B cell (primary cell): Measurements from ENCODE around the gene HAND2. TPM values are rescaled to one million over a fixed set of nuclear protein-coding genes. Genes with fewer than 3 reads are reported as not detected.

Experiments
- ATAC-seq: fragments of 200-7000 bp; cut with Tn5 transposase; one replicate; pipeline ENCODE4 v1.10.0; 2021; ENCODE audit warnings: low read depth, mild to moderate bottlenecking, moderate number of reproducible peaks, moderate library complexity
- CTCF ChIA-PET: fragments of 350-600 bp; sonication (Branson Sonifier 250); formaldehyde crosslinking; loops from one replicate; lab custom pipeline; 2021; ENCODE audit warnings: antibody characterized with exemption, inconsistent platforms; lab: Charles Lee
- POLR2A ChIA-PET: fragments of 350-600 bp; sonication (Branson Sonifier 250); formaldehyde crosslinking; loops from one replicate; lab custom pipeline; 2021; ENCODE audit warnings: antibody characterized with exemption; lab: Charles Lee
- DNase-seq: peaks from one replicate; pipeline ENCODE4 v3.0.0; 2013
- H2AFZ ChIP-seq: 2 replicates; pipeline ENCODE4 v1.6.1; 2012; ENCODE audit warnings: mild to moderate bottlenecking, low read depth, low read length; ENCODE audit not compliant: insufficient read depth, poor library complexity, severe bottlenecking
- H3K27ac ChIP-seq, 2 donors: 1 replicate in 1 of 2; 2 replicates in 1 of 2; pipeline ENCODE4 v1.5.1; 2012 to 2013; ENCODE audit warnings: low read length in 2 of 2, mild to moderate bottlenecking in 2 of 2, moderate library complexity in 1 of 2
- H3K27me3 ChIP-seq, 4 experiments: fragments of 200-600 bp in 1 of 4; sonication (generic) in 1 of 4; replicated peaks in 1 of 4; 1 replicate in 2 of 4; 2 replicates in 2 of 4; pipeline versions ENCODE4 v1.6.1 to v1.7.0; 2013 to 2016; ENCODE audit warnings: low read length in 3 of 4, mild to moderate bottlenecking in 2 of 4, mixed read lengths in 1 of 4, moderate library complexity in 1 of 4; ENCODE audit not compliant: insufficient read depth in 4 of 4, control insufficient read depth in 3 of 4; ENCODE audit errors: control extremely low read depth in 1 of 4
- H3K36me3 ChIP-seq, 2 experiments: replicated peaks in 1 of 2; 1 replicate in 1 of 2; 2 replicates in 1 of 2; pipeline versions ENCODE4 v1.6.1 to v1.7.1; 2013; ENCODE audit warnings: low read length in 1 of 2; ENCODE audit not compliant: insufficient read depth in 2 of 2, control insufficient read depth in 1 of 2; ENCODE audit errors: control extremely low read depth in 1 of 2, extremely low read depth in 1 of 2
- H3K4me1 ChIP-seq, 2 donors: fragments of 200-600 bp in 1 of 2; sonication (generic) in 1 of 2; 1 replicate in 1 of 2; 2 replicates in 1 of 2; pipeline versions ENCODE4 v1.5.1 to v1.6.1; 2013 to 2017; ENCODE audit warnings: low read length in 2 of 2; ENCODE audit not compliant: control insufficient read depth in 2 of 2, insufficient read depth in 2 of 2
- H3K4me2 ChIP-seq: replicated peaks from 2 replicates; pipeline ENCODE3; 2012; ENCODE audit warnings: mild to moderate bottlenecking, low read depth, low read length; ENCODE audit not compliant: poor library complexity, severe bottlenecking
- H3K4me3 ChIP-seq, 5 experiments: fragments of 200-600 bp in 1 of 5; sonication (generic) in 1 of 5; 1 replicate in 3 of 5; 2 replicates in 2 of 5; pipeline versions ENCODE4 v1.5.1 to v1.7.0; 2011 to 2016; ENCODE audit warnings: low read length in 4 of 5, mild to moderate bottlenecking in 4 of 5, low read depth in 2 of 5, control low read depth in 1 of 5, moderate library complexity in 1 of 5; ENCODE audit not compliant: insufficient read depth in 1 of 5; ENCODE audit errors: control extremely low read depth in 1 of 5, extremely low read depth in 1 of 5
- H3K79me2 ChIP-seq: fragments of 200-600 bp; sonication (generic); one replicate; pipeline ENCODE4 v1.6.0; 2016; ENCODE audit warnings: low read length; ENCODE audit not compliant: control insufficient read depth, insufficient read depth
- H3K9ac ChIP-seq: fragments of 200-600 bp; sonication (generic); 2 replicates; pipeline ENCODE4 v1.6.1; 2017; ENCODE audit warnings: mild to moderate bottlenecking, low read length, moderate library complexity
- H3K9me3 ChIP-seq, 3 donors: one replicate each; pipeline versions ENCODE4 v1.6.1 to v1.7.1; 2013; ENCODE audit warnings: low read length in 2 of 3; ENCODE audit not compliant: control insufficient read depth in 2 of 3, insufficient read depth in 1 of 3; ENCODE audit errors: control extremely low read depth in 1 of 3
- H4K20me1 ChIP-seq: 2 replicates; pipeline ENCODE4 v1.6.0; 2012; ENCODE audit warnings: mild to moderate bottlenecking, low read length; ENCODE audit not compliant: insufficient read depth, control insufficient read depth, poor library complexity, severe bottlenecking
- H3K27ac Mint-ChIP-seq: one replicate; pipeline ENCODE4 v1.8.0; 2021; ENCODE audit warnings: mixed read lengths
- H3K27me3 Mint-ChIP-seq: one replicate; pipeline ENCODE4 v1.8.0; 2021; ENCODE audit warnings: mixed read lengths
- H3K4me1 Mint-ChIP-seq: one replicate; pipeline ENCODE4 v1.8.0; 2021; ENCODE audit warnings: mixed read lengths
- H3K4me3 Mint-ChIP-seq: one replicate; pipeline ENCODE4 v1.8.0; 2021; ENCODE audit warnings: mixed read lengths
- H3K9me3 Mint-ChIP-seq: one replicate; pipeline ENCODE4 v1.8.0; 2022; ENCODE audit warnings: mixed read lengths; ENCODE audit not compliant: insufficient read depth
- EZH2 ChIP-seq: IDR thresholded peaks from 2 replicates; pipeline ENCODE4 v1.6.1; 2012; ENCODE audit warnings: borderline replicate concordance, low read depth, mild to moderate bottlenecking, moderate library complexity, low read length; ENCODE audit not compliant: insufficient read depth, poor library complexity, severe bottlenecking
- WGBS: methylation state at CpG from one replicate; pipeline ENCODE4 v1.1.5; 2013; ENCODE audit warnings: missing lambda C conversion rate; ENCODE audit not compliant: insufficient coverage; 5-methylcytosine and 5-hydroxymethylcytosine counted together
- intact Hi-C: fragments of 100-400 bp; cut with micrococcal nuclease; formaldehyde crosslinking; loops from one replicate; pipeline ENCODE4 v1.10.0; 2022
- polyA plus RNA-seq: library from polyadenylated mRNA; depleted of rRNA; stranded (reverse); fragments of >200 nt; gene quantifications from 2 replicates; pipeline ENCODE4 v1.2.3, GENCODE V29; 2012
- total RNA-seq, 2 donors: library from RNA; stranded (reverse); fragments of 120-200 nt in 1 of 2; gene quantifications; 1 replicate in 1 of 2; 2 replicates in 1 of 2; pipeline versions ENCODE4 v1.2.3 to v1.2.4, GENCODE V29; 2013 to 2022
- TF ChIP-seq, protein P1 (sequence below): fragments of 200-600 bp; IDR thresholded peaks from one replicate; pipeline ENCODE4 v1.8.0; 2022; ENCODE audit warnings: antibody characterized with exemption, mild to moderate bottlenecking

The HAND2 gene
- total and polyA plus RNA-seq, 2 donors (not counting 1 experiment from before 2014, with no cell fraction given) = not detected

DNA sequence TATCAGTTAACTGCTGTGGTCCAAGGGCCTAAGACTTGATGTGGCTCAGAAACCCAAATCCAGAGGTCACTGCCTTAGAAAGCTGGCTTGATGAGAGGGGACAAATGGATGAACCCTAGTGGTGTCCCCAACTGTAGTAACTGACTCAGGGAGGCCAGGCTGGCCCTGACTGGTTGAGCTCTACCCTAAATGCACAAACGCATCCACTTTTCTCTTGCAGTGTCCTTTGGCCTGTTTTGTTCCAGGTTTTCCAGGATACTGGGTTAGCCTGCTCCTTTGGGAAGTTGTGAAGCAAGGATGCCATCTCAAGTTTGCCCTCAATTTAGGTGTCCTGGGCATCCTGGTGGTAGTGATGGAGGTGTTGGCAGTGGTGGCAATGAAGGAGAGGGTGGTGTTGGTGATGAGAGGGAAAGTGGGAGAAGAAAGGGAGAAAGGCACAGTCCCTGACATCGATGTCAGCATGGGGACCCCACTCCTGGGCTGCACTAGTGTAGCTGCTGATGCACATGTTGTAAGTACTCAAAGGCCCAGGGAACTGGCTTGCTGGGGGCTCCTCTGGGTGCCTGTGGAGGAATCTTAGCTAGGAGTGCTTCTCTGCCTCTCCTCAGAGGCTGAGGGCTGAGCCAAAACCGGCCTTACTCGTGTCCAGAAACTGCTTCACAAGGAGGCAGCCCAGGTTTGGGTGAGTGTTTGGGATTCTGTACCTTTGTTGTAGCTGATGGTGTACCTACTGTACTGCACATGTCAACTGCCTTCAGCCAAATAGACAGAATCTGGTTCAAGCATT is 2.9 kb upstream of the HAND2 start:
- Mint-ChIP-seq H3K9me3 (peaks cover 2% of the 10 kb centered on the region), H3K4me3 (no peak overlapping the region), H3K4me1 (peaks cover 18% of the 10 kb centered on the region), H3K27ac (no peak overlapping the region), H3K27me3 (peaks cover 89% of the 10 kb centered on the region)
- Histone ChIP-seq H3K4me1 (peaks cover 13 to 20% of the 10 kb centered on the region in 2 donors), H4K20me1 (no peaks in the 10 kb centered on the region), H3K36me3 (no peaks in the 10 kb centered on the region), H3K27me3 (peaks cover 0 to 94% (median 80%) of the 10 kb centered on the region in 4 experiments), H3K9me3 (peaks cover 2 to 56% (median 17%) of the 10 kb centered on the region in 3 donors), H3K27ac (no peak overlapping the region), H3K9ac (no peak overlapping the region), H3K4me3 (no peak overlapping the region), H3K79me2 (no peaks in the 10 kb centered on the region), H3K4me2 (no peak overlapping the region), H2AFZ (no peak overlapping the region)
- no peak for ATAC-seq
- DNase-seq = no peak
- POLR2A ChIA-PET = interaction anchor here (0.6 kb wide), 1 partner anchor 14 kb away, joined by 5 read pairs; no protein-coding TSS in a partner anchor
- TF ChIP-seq, protein P1, sequence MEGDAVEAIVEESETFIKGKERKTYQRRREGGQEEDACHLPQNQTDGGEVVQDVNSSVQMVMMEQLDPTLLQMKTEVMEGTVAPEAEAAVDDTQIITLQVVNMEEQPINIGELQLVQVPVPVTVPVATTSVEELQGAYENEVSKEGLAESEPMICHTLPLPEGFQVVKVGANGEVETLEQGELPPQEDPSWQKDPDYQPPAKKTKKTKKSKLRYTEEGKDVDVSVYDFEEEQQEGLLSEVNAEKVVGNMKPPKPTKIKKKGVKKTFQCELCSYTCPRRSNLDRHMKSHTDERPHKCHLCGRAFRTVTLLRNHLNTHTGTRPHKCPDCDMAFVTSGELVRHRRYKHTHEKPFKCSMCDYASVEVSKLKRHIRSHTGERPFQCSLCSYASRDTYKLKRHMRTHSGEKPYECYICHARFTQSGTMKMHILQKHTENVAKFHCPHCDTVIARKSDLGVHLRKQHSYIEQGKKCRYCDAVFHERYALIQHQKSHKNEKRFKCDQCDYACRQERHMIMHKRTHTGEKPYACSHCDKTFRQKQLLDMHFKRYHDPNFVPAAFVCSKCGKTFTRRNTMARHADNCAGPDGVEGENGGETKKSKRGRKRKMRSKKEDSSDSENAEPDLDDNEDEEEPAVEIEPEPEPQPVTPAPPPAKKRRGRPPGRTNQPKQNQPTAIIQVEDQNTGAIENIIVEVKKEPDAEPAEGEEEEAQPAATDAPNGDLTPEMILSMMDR = no peak
- no peak for TF ChIP-seq EZH2
- CTCF ChIA-PET = no interaction called here
- 44% methylated on average over 4 of the region's 4 CpGs for WGBS
- intact Hi-C loops = no loop called here
